ENCODE results near the gene MACF1.

Gene MACF1

DNA sequence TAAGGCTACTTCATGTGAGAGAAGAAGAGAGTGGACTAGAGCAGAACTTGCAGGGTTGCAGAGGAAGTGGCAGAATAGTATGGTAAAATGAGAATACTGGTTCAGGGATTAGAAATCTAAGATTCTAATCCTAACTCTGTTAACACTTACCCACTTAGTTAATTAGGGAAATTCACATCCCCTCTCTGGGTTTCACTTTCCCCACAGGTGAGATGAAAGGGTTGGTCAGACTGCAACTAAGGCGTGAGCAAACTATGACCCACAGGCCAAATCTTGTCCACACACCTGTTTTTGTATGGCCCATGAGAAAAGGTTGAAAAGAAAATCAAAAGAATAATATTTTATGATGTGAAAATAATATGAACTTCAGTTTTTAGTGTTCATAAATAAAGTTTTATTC is 117.5 kb downstream of the MACF1 start:
- no peaks in the 10 kb centered on the region for H3K4me1 ChIP-seq (ENCODE audit: control insufficient read depth in 1 of 2, insufficient read depth in 2 of 2, low read length in 2 of 2)
- H2BK12ac ChIP-seq (ENCODE audit: low read length): no peak overlapping the region
- no peaks in the 10 kb centered on the region for H3K27me3 ChIP-seq (ENCODE audit: insufficient read depth, low read length)
- H3K4me3 ChIP-seq (ENCODE audit: low read depth, low read length): no peak overlapping the region
- H4K12ac ChIP-seq (ENCODE audit: low read depth, low read length): no peak overlapping the region
- H2AK5ac ChIP-seq (ENCODE audit: low read length): no peak overlapping the region
- no peak for DNase-seq
- no peak overlapping the region for H4K8ac ChIP-seq (ENCODE audit: low read depth, low read length)
- H3K4me2 ChIP-seq (ENCODE audit: low read length): no peak overlapping the region
- H3K36me3 ChIP-seq (ENCODE audit: control insufficient read depth in 1 of 2, insufficient read depth in 2 of 2, low read length in 2 of 2): peaks cover 19 to 47% of the 10 kb centered on the region in 2 experiments
- H3K23ac ChIP-seq (ENCODE audit: low read length): no peak overlapping the region
- no peak overlapping the region for H2BK120ac ChIP-seq (ENCODE audit: insufficient read depth, low read length, poor library complexity)
- no peak overlapping the region for H3K18ac ChIP-seq (ENCODE audit: low read length)
- H3K9me3 ChIP-seq (ENCODE audit: insufficient read depth, low read depth, low read length): no peaks in the 10 kb centered on the region
- H2AFZ ChIP-seq (ENCODE audit: insufficient read depth, low read length, poor library complexity): no peak overlapping the region
- no CpG with 5 or more reads among the region's 1 CpG for WGBS (ENCODE audit: extremely low coverage, insufficient coverage, insufficient read length)
- no peak overlapping the region for H4K91ac ChIP-seq (ENCODE audit: low read depth, low read length)
- H2BK5ac ChIP-seq (ENCODE audit: low read depth, low read length, poor library complexity): no peak overlapping the region
- H3K27ac ChIP-seq (ENCODE audit: low read depth, low read length): no peak overlapping the region
- no peaks in the 10 kb centered on the region for H3K79me1 ChIP-seq (ENCODE audit: low read length)
- no peaks in the 10 kb centered on the region for H3K79me2 ChIP-seq (ENCODE audit: control insufficient read depth, insufficient read depth, low read length, poor library complexity)
- H3K4ac ChIP-seq (ENCODE audit: low read depth, low read length): no peak overlapping the region
- H3K9ac ChIP-seq (ENCODE audit: low read length): no peak overlapping the region
- H3K14ac ChIP-seq (ENCODE audit: low read length): no peak overlapping the region

DNA sequence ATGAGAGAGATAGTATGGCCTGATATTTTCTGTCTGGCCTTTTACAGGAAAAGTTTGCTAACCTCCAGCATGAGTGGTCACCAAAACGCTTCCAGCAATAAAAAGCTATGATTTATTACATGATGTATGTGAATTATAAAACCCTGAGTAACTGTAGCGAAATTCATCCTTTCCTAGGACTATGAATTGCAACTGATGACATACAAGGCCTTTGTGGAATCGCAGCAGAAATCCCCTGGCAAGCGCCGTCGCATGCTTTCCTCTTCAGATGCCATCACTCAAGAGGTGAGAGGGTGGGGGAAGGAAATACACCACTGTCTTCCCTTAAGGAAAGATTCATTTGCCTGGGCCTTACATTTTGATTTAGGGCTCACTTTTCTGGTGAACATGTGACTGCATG is 117.9 kb downstream of the MACF1 start:
- no peak overlapping the region for H3K27ac ChIP-seq (ENCODE audit: low read depth, low read length)
- H2BK120ac ChIP-seq (ENCODE audit: insufficient read depth, low read length, poor library complexity): no peak overlapping the region
- WGBS (ENCODE audit: extremely low coverage, insufficient coverage, insufficient read length): no CpG with 5 or more reads among the region's 6 CpGs
- no peak overlapping the region for H4K12ac ChIP-seq (ENCODE audit: low read depth, low read length)
- no peak overlapping the region for H3K4ac ChIP-seq (ENCODE audit: low read depth, low read length)
- no peaks in the 10 kb centered on the region for H3K79me2 ChIP-seq (ENCODE audit: control insufficient read depth, insufficient read depth, low read length, poor library complexity)
- no peak overlapping the region for H3K4me3 ChIP-seq (ENCODE audit: low read depth, low read length)
- H3K79me1 ChIP-seq (ENCODE audit: low read length): no peaks in the 10 kb centered on the region
- no peak overlapping the region for H2AFZ ChIP-seq (ENCODE audit: insufficient read depth, low read length, poor library complexity)
- no peaks in the 10 kb centered on the region for H3K27me3 ChIP-seq (ENCODE audit: insufficient read depth, low read length)
- no peak for DNase-seq
- H3K4me1 ChIP-seq (ENCODE audit: control insufficient read depth in 1 of 2, insufficient read depth in 2 of 2, low read length in 2 of 2): no peaks in the 10 kb centered on the region
- H3K18ac ChIP-seq (ENCODE audit: low read length): no peak overlapping the region
- H3K23ac ChIP-seq (ENCODE audit: low read length): no peak overlapping the region
- no peak overlapping the region for H2AK5ac ChIP-seq (ENCODE audit: low read length)
- no peak overlapping the region for H3K14ac ChIP-seq (ENCODE audit: low read length)
- no peak overlapping the region for H3K4me2 ChIP-seq (ENCODE audit: low read length)
- H2BK12ac ChIP-seq (ENCODE audit: low read length): no peak overlapping the region
- no peak overlapping the region for H4K91ac ChIP-seq (ENCODE audit: low read depth, low read length)
- no peak overlapping the region for H3K9ac ChIP-seq (ENCODE audit: low read length)
- no peak overlapping the region for H4K8ac ChIP-seq (ENCODE audit: low read depth, low read length)
- no peak overlapping the region for H2BK5ac ChIP-seq (ENCODE audit: low read depth, low read length, poor library complexity)
- peaks cover 16 to 47% of the 10 kb centered on the region in 2 experiments for H3K36me3 ChIP-seq (ENCODE audit: control insufficient read depth in 1 of 2, insufficient read depth in 2 of 2, low read length in 2 of 2)
- no peaks in the 10 kb centered on the region for H3K9me3 ChIP-seq (ENCODE audit: insufficient read depth, low read depth, low read length)

DNA sequence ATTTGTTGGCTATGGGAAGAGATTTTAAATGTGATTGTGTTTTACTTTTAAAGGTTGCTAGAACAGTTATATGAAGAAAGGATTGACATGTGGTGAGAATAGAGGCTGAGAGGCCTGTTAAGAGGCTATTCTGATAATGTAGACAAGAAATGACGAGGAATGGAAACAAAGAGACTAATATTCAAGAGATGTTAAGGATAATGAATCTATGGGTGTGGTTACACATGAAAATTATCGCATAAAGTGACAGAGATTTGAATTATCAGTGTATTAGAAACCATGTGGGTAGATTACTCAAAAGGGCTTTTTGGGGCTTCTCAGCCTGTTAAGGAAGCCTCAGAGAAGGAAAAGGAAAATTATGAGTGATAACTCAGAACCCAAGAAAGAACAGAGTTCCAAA is 120.4 kb downstream of the MACF1 start:
- DNase-seq: no peak
- WGBS (ENCODE audit: extremely low coverage, insufficient coverage, insufficient read length): no CpG with 5 or more reads among the region's 2 CpGs
- Histone ChIP-seq H4K8ac (ENCODE audit: low read depth, low read length) (no peak overlapping the region), H3K79me2 (ENCODE audit: control insufficient read depth, insufficient read depth, low read length, poor library complexity) (no peaks in the 10 kb centered on the region), H3K14ac (ENCODE audit: low read length) (no peak overlapping the region), H3K18ac (ENCODE audit: low read length) (no peak overlapping the region), H3K4me1 (ENCODE audit: control insufficient read depth in 1 of 2, insufficient read depth in 2 of 2, low read length in 2 of 2) (no peaks in the 10 kb centered on the region), H3K4me2 (ENCODE audit: low read length) (no peak overlapping the region), H3K4ac (ENCODE audit: low read depth, low read length) (no peak overlapping the region), H3K79me1 (ENCODE audit: low read length) (no peaks in the 10 kb centered on the region), H2BK120ac (ENCODE audit: insufficient read depth, low read length, poor library complexity) (no peak overlapping the region), H3K36me3 (ENCODE audit: control insufficient read depth in 1 of 2, insufficient read depth in 2 of 2, low read length in 2 of 2) (peaks cover 14 to 43% of the 10 kb centered on the region in 2 experiments), H2AK5ac (ENCODE audit: low read length) (no peak overlapping the region), H3K4me3 (ENCODE audit: low read depth, low read length) (no peak overlapping the region), H3K27ac (ENCODE audit: low read depth, low read length) (no peak overlapping the region), H3K27me3 (ENCODE audit: insufficient read depth, low read length) (no peaks in the 10 kb centered on the region), H2BK5ac (ENCODE audit: low read depth, low read length, poor library complexity) (no peak overlapping the region), H2AFZ (ENCODE audit: insufficient read depth, low read length, poor library complexity) (no peak overlapping the region), H2BK12ac (ENCODE audit: low read length) (no peak overlapping the region), H3K9me3 (ENCODE audit: insufficient read depth, low read depth, low read length) (no peaks in the 10 kb centered on the region), H4K91ac (ENCODE audit: low read depth, low read length) (no peak overlapping the region), H3K9ac (ENCODE audit: low read length) (no peak overlapping the region), H3K23ac (ENCODE audit: low read length) (no peak overlapping the region), H4K12ac (ENCODE audit: low read depth, low read length) (no peak overlapping the region)

DNA sequence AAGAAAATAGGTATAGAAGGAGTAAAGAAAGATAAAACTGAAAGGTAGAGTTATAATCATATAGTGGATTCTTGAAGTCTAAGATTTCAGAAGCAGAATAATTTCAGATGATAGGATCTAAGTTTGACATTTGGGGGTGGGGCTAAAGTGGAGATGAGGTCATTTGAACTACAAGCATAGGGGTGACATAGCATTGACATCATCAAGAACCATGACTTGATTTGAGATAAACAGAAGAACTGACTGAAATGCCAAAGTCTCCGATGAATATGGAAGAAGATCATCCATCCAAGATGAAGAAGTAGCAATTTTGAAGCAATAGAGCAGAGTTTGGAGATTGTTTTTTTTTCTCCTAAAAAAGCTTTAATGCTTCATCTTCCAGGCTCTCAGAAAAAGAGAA is 122.3 kb downstream of the MACF1 start:
- peaks cover 17 to 46% of the 10 kb centered on the region in 2 experiments for H3K36me3 ChIP-seq (ENCODE audit: control insufficient read depth in 1 of 2, insufficient read depth in 2 of 2, low read length in 2 of 2)
- no peak overlapping the region for H3K4me3 ChIP-seq (ENCODE audit: low read depth, low read length)
- H2AK5ac ChIP-seq (ENCODE audit: low read length): no peak overlapping the region
- no peak overlapping the region for H2AFZ ChIP-seq (ENCODE audit: insufficient read depth, low read length, poor library complexity)
- H4K12ac ChIP-seq (ENCODE audit: low read depth, low read length): no peak overlapping the region
- no peak overlapping the region for H4K8ac ChIP-seq (ENCODE audit: low read depth, low read length)
- DNase-seq: peak; percentile 13 to 62
- no peak overlapping the region for H3K4me2 ChIP-seq (ENCODE audit: low read length)
- H3K27ac ChIP-seq (ENCODE audit: low read depth, low read length): no peak overlapping the region
- no peaks in the 10 kb centered on the region for H3K27me3 ChIP-seq (ENCODE audit: insufficient read depth, low read length)
- H2BK120ac ChIP-seq (ENCODE audit: insufficient read depth, low read length, poor library complexity): no peak overlapping the region
- no peak overlapping the region for H2BK5ac ChIP-seq (ENCODE audit: low read depth, low read length, poor library complexity)
- no peaks in the 10 kb centered on the region for H3K79me2 ChIP-seq (ENCODE audit: control insufficient read depth, insufficient read depth, low read length, poor library complexity)
- WGBS (ENCODE audit: extremely low coverage, insufficient coverage, insufficient read length): no CpG with 5 or more reads among the region's 1 CpG
- no peaks in the 10 kb centered on the region for H3K79me1 ChIP-seq (ENCODE audit: low read length)
- no peak overlapping the region for H3K18ac ChIP-seq (ENCODE audit: low read length)
- no peak overlapping the region for H4K91ac ChIP-seq (ENCODE audit: low read depth, low read length)
- no peaks in the 10 kb centered on the region for H3K4me1 ChIP-seq (ENCODE audit: control insufficient read depth in 1 of 2, insufficient read depth in 2 of 2, low read length in 2 of 2)
- no peak overlapping the region for H3K14ac ChIP-seq (ENCODE audit: low read length)
- H3K4ac ChIP-seq (ENCODE audit: low read depth, low read length): no peak overlapping the region
- H3K9me3 ChIP-seq (ENCODE audit: insufficient read depth, low read depth, low read length): no peaks in the 10 kb centered on the region
- no peak overlapping the region for H3K23ac ChIP-seq (ENCODE audit: low read length)
- no peak overlapping the region for H3K9ac ChIP-seq (ENCODE audit: low read length)
- H2BK12ac ChIP-seq (ENCODE audit: low read length): no peak overlapping the region
